Renal pelvis (tissue), 4 donors: ENCODE data around the gene SERINC2. TPM values are rescaled to one million over a fixed set of nuclear protein-coding genes. Genes with fewer than 3 reads are reported as not detected.
"Not testable (repeated sequence)": the region's sequence is repeated elsewhere in the genome, so short reads cannot be mapped to it uniquely, and the experiment has no call there.

ENCODE experiments used
- DNase-seq: peaks from one replicate; pipeline ENCODE4 v3.0.0-alpha.2; 2013
- polyA plus RNA-seq, 3 donors: library from polyadenylated mRNA; unstranded; fragments of 120-200 nt; gene quantifications; one replicate each; pipeline ENCODE4 v1.2.1, GENCODE V29; 2013; ENCODE audit not compliant: insufficient read length in 3 of 3

SERINC2 gene
- polyA plus RNA-seq, 3 donors = 46.8 to 58.5 (median 58.4) TPM

GRCh38 chr1:31380181-31380580 lies 32.8 kb upstream of the SERINC2 start:
- no peak for DNase-seq

GRCh38 chr1:31381394-31382294 lies 31.4 kb upstream of the SERINC2 start:
- DNase-seq = no peak

GRCh38 chr1:31382379-31382989 lies 30.5 kb upstream of the SERINC2 start:
- DNase-seq = no peak

GRCh38 chr1:31383967-31384366 lies 29.0 kb upstream of the SERINC2 start:
- no peak for DNase-seq

GRCh38 chr1:31386576-31387243 lies 26.3 kb upstream of the SERINC2 start:
- not testable (repeated sequence) for DNase-seq

GRCh38 chr1:31387612-31388011 lies 25.4 kb upstream of the SERINC2 start:
- no peak for DNase-seq

- no peak for DNase-seq
These were observed 23.4 kb upstream of the SERINC2 start for GRCh38 chr1:31389616-31390015.

GRCh38 chr1:31390071-31390470 lies 22.9 kb upstream of the SERINC2 start:
- no peak for DNase-seq

GRCh38 chr1:31393463-31393862 lies 19.6 kb upstream of the SERINC2 start:
- no peak for DNase-seq

- peak; percentile 77 for DNase-seq
These were observed 18.3 kb upstream of the SERINC2 start for GRCh38 chr1:31394584-31395193.

- DNase-seq = no peak
These were observed 16.2 kb upstream of the SERINC2 start for GRCh38 chr1:31396633-31397351.

GRCh38 chr1:31397360-31398095 lies 15.5 kb upstream of the SERINC2 start:
- no peak for DNase-seq

- no peak for DNase-seq
These were observed 14.8 kb upstream of the SERINC2 start for GRCh38 chr1:31398246-31398645.

- DNase-seq = no peak
These were observed 13.0 kb upstream of the SERINC2 start for GRCh38 chr1:31399976-31400375.

GRCh38 chr1:31400393-31400792 lies 12.6 kb upstream of the SERINC2 start:
- no peak for DNase-seq

GRCh38 chr1:31401241-31401640 lies 11.8 kb upstream of the SERINC2 start:
- DNase-seq = no peak

GRCh38 chr1:31405578-31406245 lies 7.3 kb upstream of the SERINC2 start:
- DNase-seq = no peak

- DNase-seq = no peak
These were observed 5.9 kb upstream of the SERINC2 start for GRCh38 chr1:31407029-31407626.

GRCh38 chr1:31408788-31409318 lies 4.2 kb upstream of the SERINC2 start:
- no peak for DNase-seq
